NCI-H69 (cell line): ENCODE results near the gene SLC11A1.

ENCODE experiments used
- DNase-seq: peaks from one replicate; lab custom pipeline; 2025; lab: John Stamatoyannopoulos, UW

Gene SLC11A1

GRCh38 chr2:218405746-218406208 lies 23.7 kb downstream of the SLC11A1 start:
- no peak for DNase-seq

- DNase-seq = peak; percentile 95
Measured at GRCh38 chr2:218406209-218406948, 24.3 kb downstream of the SLC11A1 start.

GRCh38 chr2:218406949-218407618 lies 25.0 kb downstream of the SLC11A1 start:
- DNase-seq = peak; percentile 67

- DNase-seq = no peak
Measured at GRCh38 chr2:218407717-218408116, 25.6 kb downstream of the SLC11A1 start.

GRCh38 chr2:218418321-218418716 lies 36.2 kb downstream of the SLC11A1 start:
- no peak for DNase-seq

- peak; percentile 65 for DNase-seq
Measured at GRCh38 chr2:218418717-218419458, 36.8 kb downstream of the SLC11A1 start, which contains the start of gene VIL1. Gene VIL1 (plus strand): TSS chr2:218419123. CDS start chr2:218423779, 4,656 bp downstream.

GRCh38 chr2:218419630-218420216 lies 37.6 kb downstream of the SLC11A1 start:
- DNase-seq = no peak

GRCh38 chr2:218421027-218421426 lies 39.0 kb downstream of the SLC11A1 start:
- no peak for DNase-seq

GRCh38 chr2:218422403-218423086 lies 40.5 kb downstream of the SLC11A1 start:
- no peak for DNase-seq

- DNase-seq = no peak
Measured at GRCh38 chr2:218423584-218423983, 41.5 kb downstream of the SLC11A1 start.

GRCh38 chr2:218425531-218425930 lies 43.5 kb downstream of the SLC11A1 start:
- no peak for DNase-seq

GRCh38 chr2:218427741-218428140 lies 45.7 kb downstream of the SLC11A1 start:
- no peak for DNase-seq

- no peak for DNase-seq
Measured at GRCh38 chr2:218428846-218429558, 46.9 kb downstream of the SLC11A1 start.

GRCh38 chr2:218429911-218430692 lies 48.0 kb downstream of the SLC11A1 start:
- peak; percentile 7 for DNase-seq

GRCh38 chr2:218430721-218431120 lies 48.6 kb downstream of the SLC11A1 start:
- DNase-seq = no peak

- no peak for DNase-seq
Measured at GRCh38 chr2:218431878-218432277, 49.8 kb downstream of the SLC11A1 start.

GRCh38 chr2:218432676-218433365 lies 50.7 kb downstream of the SLC11A1 start:
- no peak for DNase-seq

GRCh38 chr2:218434456-218434855 lies 52.4 kb downstream of the SLC11A1 start:
- DNase-seq = no peak
